ENCODE measurements around the gene PRDM1. TPM values are rescaled to one million over a fixed set of nuclear protein-coding genes. Genes with fewer than 3 reads are reported as not detected.

Gene PRDM1
- total RNA-seq, 4 donors from 2014 or later: 1.6 to 2.4 (median 1.9) TPM

DNA sequence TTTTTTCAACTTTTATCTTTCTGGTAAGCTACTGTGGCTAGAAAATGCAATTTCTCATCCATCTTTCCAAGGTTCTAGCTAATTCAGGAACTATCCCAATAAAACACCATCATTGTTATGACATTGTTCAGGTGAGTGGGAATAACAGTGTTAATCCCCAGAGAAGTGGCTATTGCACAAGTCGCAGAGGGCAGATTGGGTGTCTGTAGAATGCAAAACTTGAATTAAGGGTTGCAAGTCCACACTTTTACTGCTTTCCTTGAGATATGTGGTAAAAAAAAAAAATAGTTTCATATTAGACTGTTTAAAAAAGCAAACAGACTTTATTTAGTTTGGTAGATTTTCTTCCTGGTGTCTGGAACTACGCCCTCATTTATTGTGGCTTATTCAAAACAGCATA lies 41.1 kb upstream of the PRDM1 start:
- in situ Hi-C loops (cut with MboI; ENCODE audit: low sequenced_read_pairs in 4 of 4) (no loop called here), intact Hi-C loops (cut with DNase I; ENCODE audit: low total_unique reads) (no loop called here)
- Histone ChIP-seq H3K4me3 (no peak overlapping the region), H3K27ac (no peak overlapping the region), H3K36me3 (no peaks in the 10 kb centered on the region), H3K27me3 (no peaks in the 10 kb centered on the region), H3K4me1 (no peaks in the 10 kb centered on the region), H3K9me3 (no peaks in the 10 kb centered on the region)
- ATAC-seq (no peak), DNase-seq (no peak)
- no peak for TF ChIP-seq POLR2A (IDR thresholded peaks at IDR 0.05)

DNA sequence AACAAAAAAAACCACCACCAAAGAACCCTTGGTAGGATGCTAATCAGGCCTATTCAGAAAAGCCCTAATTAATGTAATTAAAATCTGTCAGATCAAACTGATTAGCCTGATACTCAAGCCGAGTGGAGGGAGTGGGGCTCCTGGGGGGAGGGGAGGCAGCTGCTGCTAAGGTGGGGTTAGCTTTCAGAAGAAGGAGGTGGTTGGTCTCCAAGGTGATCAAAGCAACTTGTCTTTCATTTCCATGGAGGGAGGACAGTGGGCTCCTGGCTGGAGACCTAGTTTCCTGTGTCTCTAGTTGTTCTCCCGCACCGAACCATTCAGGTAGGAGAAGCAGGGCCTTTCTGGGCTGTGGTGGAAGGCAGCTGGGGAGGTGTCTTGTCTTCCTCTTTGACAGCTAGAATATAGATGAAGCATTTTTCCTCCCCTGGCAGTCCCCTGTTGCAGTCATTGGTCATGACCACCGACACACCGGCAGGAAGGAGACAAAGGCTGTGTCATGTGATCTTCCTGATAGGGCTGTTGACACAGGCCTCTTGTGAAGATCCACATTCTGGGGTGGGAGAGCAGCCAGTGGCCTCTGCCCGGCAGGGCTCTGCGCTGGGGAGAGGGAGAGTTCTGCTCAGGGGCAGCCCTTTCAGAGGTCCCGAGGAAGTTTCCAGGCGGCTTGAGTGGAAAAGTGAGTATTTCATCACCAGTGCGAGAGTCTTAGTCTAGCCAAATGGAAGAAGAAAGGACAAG lies 39.9 kb upstream of the PRDM1 start:
- ATAC-seq: no peak
- H3K36me3 ChIP-seq: no peaks in the 10 kb centered on the region
- H3K4me3 ChIP-seq: no peak overlapping the region
- in situ Hi-C loops (cut with MboI; ENCODE audit: low sequenced_read_pairs in 4 of 4) (no loop called here), intact Hi-C loops (cut with DNase I; ENCODE audit: low total_unique reads) (no loop called here)
- TF ChIP-seq POLR2A (IDR thresholded peaks at IDR 0.05): no peak
- TF ChIP-seq CTCF (IDR thresholded peaks at IDR 0.05 in 4 of 5, conservative IDR thresholded peaks at IDR 0.05 in 1 of 5): no peak
- no peak overlapping the region for H3K27ac ChIP-seq
- H3K9me3 ChIP-seq: no peaks in the 10 kb centered on the region
- no peaks in the 10 kb centered on the region for H3K27me3 ChIP-seq
- no peak for DNase-seq
- H3K4me1 ChIP-seq: no peaks in the 10 kb centered on the region

- H3K27me3 ChIP-seq: no peaks in the 10 kb centered on the region
- no peaks in the 10 kb centered on the region for H3K36me3 ChIP-seq
- no peaks in the 10 kb centered on the region for H3K4me1 ChIP-seq
- no peak for DNase-seq
- ATAC-seq: no peak
- TF ChIP-seq CTCF (IDR thresholded peaks at IDR 0.05 in 4 of 5, conservative IDR thresholded peaks at IDR 0.05 in 1 of 5) (no peak), POLR2A (IDR thresholded peaks at IDR 0.05) (no peak)
- no peaks in the 10 kb centered on the region for H3K9me3 ChIP-seq
- intact Hi-C loops (cut with DNase I; ENCODE audit: low total_unique reads): no loop called here
- H3K27ac ChIP-seq: no peak overlapping the region
- in situ Hi-C loops (cut with MboI; ENCODE audit: low sequenced_read_pairs in 4 of 4): no loop called here
- H3K4me3 ChIP-seq: no peak overlapping the region
These were observed 39.3 kb upstream of the PRDM1 start for GRCh38 chr6:106046854-106047200.

DNA sequence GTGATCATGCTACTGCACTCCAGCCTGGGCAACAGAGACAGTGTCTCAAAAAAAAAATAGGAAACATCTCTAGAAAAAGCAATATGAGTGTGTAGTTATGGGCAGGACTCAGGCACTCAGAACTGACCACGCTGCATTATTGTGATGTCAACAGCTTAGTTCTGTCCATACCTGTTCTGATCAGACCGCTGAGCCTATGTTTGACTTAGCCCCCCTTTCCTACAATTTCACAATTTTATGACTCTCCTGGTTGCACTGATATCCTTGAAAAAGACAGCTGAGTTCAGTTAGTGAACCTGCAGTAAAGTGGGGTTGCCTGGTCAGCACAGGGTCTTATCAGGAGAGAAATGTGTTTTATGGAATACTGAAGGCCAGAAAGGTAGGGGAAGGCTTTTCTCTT lies 37.8 kb upstream of the PRDM1 start:
- DNase-seq: no peak
- TF ChIP-seq CTCF (IDR thresholded peaks at IDR 0.05 in 4 of 5, conservative IDR thresholded peaks at IDR 0.05 in 1 of 5) (no peak), POLR2A (IDR thresholded peaks at IDR 0.05) (no peak)
- in situ Hi-C loops (cut with MboI; ENCODE audit: low sequenced_read_pairs in 4 of 4) (no loop called here), intact Hi-C loops (cut with DNase I; ENCODE audit: low total_unique reads) (no loop called here)
- Histone ChIP-seq H3K4me1 (no peaks in the 10 kb centered on the region), H3K27me3 (no peaks in the 10 kb centered on the region), H3K4me3 (no peak overlapping the region), H3K9me3 (no peaks in the 10 kb centered on the region), H3K36me3 (no peaks in the 10 kb centered on the region), H3K27ac (no peak overlapping the region)
- ATAC-seq: no peak

DNA sequence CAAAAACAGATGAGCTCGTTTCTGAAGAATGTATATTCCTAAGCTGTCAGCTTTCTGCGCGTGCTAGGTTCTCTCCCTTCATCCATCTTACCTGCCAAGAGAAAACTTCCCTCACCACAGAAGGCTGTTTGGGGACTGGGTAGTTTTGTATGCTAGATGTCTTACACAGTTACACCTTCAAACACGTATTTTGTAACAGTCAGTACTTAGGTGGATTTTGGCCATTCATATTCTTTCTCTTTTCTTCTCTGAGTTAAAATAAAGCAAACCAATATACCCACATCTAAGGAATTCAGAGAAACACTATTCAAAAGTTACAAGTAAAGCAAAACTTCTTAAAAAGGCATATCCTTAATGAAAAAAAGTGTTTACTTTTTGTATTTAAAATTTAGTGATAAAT lies 35.6 kb upstream of the PRDM1 start:
- Histone ChIP-seq H3K27ac (no peak overlapping the region), H3K4me1 (no peaks in the 10 kb centered on the region), H3K27me3 (no peaks in the 10 kb centered on the region), H3K4me3 (no peak overlapping the region), H3K9me3 (no peaks in the 10 kb centered on the region), H3K36me3 (no peaks in the 10 kb centered on the region)
- intact Hi-C loops (cut with DNase I; ENCODE audit: low total_unique reads) (no loop called here), in situ Hi-C loops (cut with MboI; ENCODE audit: low sequenced_read_pairs in 4 of 4) (no loop called here)
- no peak for ATAC-seq
- TF ChIP-seq CTCF (IDR thresholded peaks at IDR 0.05 in 4 of 5, conservative IDR thresholded peaks at IDR 0.05 in 1 of 5) (no peak), POLR2A (IDR thresholded peaks at IDR 0.05) (no peak)
- DNase-seq: no peak

Data from gastrocnemius medialis (tissue), 4 donors.